Inferior parietal cortex (tissue), 1 donor: ENCODE measurements around the gene FGD6.
"Not testable (repeated sequence)": the region's sequence is repeated elsewhere in the genome, so short reads cannot be mapped to it uniquely, and the experiment has no call there.

Experiments used
- DNase-seq: peaks from one replicate; pipeline ENCODE4 v3.0.0-alpha.2; 2016; ENCODE audit errors: extremely low spot score

Gene FGD6

DNA sequence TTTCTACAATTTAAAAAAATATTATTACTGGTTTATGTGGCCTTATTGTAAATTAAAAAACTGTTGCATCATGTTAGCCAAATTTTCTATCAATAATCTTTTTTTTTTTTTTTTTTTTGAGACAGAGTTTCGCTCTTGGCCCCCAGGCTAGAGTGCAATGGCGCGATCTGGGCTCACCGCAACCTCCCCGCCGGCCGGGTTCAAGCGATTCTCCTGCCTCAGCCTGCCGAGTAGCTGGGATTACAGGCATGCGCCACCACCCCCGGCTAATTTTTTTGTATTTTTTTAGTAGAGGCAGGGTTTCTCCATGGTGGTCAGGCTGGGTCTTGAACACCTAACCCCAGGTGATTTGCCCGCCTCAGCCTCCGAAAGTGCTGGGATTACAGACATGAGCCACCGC is 16.9 kb upstream of the FGD6 start:
- not testable (repeated sequence) for DNase-seq

DNA sequence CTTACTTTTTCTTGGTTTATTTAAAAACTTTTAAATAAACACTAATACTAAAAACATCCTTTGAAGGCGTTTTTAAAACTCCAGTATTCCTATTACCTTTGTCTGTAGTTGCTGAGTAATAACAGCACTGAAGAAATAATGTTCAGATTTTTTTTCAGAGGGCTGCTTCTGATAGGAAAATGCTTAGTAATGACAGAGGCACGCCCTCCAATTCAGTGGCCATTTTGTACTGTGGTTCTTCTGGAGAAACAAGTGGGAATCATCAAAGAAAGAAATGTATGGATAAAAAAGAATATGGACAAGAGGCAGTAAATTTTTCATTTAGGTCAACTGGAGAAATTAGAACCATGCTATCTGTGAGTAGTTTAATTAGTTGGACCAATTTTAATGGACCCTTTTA is 13.9 kb upstream of the FGD6 start:
- no peak for DNase-seq

DNA sequence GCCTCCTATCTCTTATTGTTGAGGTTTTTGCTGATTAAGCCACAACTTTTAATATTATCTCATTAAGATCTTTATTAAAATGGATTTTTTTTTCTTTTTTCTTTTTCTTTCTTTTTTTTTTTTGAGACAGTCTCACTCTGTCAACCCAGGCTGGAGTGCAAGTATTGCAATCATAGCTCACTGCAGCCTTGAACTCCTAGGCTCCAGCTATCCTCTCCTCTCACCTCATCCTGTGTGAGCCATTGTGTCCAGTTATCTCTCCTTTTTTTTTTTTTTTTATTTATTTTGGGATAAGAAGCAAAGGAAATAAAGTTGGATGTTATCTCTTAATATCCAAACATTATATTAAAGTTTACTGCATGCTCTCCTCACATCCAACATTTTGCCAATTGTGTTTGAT is 13.0 kb upstream of the FGD6 start:
- no peak for DNase-seq

DNA sequence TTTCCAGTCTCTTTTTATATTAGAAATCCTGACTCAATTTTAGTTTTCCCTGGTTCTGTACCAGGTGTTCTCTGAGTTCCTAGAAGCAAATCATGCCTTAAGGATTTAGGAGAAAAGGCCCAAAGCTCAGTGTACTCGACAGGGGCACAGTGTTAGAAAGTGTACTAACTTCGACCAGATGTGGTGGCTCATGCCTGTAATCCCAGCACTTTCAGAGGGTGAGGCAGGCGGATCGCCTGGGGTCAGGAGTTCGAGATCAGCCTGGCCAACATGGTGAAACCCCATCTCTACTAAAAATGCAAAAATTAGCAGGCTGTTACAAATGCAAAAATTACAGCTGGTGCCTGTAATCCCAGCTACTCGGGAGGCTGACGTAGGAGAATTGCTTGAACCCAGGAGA is 12.4 kb upstream of the FGD6 start:
- no peak for DNase-seq

DNA sequence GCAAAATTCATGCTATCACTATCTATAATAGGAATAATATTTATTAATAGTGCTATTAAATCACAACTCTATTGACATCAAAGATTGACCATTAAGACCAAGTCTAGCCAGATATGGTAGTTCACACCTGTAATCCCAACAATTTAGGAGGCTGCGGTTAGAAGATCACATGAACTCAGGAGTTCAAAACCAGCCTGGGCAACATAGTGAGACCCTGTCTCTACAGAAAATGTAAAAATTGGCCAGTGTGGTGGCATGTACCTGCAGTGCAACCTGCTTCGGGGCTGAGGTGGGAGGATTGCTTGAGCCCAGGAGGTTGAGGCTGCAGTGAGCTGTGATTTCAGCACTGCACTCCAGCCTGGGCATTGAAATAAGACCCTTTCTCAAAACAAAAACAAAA is 11.3 kb upstream of the FGD6 start:
- no peak for DNase-seq

DNA sequence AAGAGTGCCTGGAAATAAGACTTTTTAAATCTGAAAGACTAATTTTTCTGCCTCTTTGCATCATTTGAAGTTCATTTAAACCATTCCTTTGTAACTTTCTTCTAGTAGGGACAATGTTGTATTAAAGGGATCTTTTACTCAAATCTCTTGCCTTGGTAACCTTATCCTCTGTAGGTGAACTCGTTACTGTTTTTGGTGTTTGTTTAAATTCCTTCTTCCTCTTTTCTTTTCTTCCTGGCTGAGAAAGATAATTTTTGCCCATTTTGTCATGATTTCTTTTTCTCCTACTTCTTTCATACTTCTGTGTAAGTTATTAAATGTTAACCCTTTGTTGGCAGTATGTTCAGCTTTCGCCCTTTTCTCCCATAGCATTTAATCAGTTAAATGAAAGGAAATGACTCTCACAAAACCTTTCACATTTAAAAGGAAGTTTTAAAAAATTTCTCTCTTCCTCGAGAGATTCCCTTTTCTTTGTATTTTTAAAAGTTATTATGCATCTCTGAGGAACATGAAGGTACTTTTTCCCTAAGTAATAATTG is 10.6 kb upstream of the FGD6 start:
- DNase-seq, result no peak

DNA sequence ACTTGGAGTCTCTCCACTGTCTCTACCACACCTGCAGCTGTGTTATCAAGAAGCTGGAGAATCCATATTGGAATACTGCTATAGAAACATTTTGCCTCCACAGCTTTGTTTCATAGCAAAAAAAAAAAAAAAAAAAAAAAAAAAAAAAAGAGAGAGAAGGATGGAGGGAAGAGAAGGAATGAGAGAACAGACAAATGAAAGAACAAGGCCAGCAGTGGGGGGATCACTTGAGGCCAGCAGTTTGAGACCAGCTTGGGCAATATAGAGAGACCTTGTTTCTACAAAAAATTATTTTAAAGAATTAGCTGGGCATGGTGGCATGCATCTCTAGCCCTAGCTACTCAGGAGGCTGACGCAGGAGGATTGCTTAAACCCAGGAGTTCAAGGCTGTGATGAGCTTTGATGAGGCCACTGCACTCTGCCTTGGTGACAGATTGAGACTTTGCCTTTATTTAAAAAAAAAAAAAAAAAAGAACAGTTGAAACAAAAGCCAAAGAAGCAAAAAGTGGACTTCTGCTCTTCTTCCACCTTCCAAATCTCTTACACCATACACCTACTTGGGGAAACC is 8.5 kb upstream of the FGD6 start:
- DNase-seq, result no peak

DNA sequence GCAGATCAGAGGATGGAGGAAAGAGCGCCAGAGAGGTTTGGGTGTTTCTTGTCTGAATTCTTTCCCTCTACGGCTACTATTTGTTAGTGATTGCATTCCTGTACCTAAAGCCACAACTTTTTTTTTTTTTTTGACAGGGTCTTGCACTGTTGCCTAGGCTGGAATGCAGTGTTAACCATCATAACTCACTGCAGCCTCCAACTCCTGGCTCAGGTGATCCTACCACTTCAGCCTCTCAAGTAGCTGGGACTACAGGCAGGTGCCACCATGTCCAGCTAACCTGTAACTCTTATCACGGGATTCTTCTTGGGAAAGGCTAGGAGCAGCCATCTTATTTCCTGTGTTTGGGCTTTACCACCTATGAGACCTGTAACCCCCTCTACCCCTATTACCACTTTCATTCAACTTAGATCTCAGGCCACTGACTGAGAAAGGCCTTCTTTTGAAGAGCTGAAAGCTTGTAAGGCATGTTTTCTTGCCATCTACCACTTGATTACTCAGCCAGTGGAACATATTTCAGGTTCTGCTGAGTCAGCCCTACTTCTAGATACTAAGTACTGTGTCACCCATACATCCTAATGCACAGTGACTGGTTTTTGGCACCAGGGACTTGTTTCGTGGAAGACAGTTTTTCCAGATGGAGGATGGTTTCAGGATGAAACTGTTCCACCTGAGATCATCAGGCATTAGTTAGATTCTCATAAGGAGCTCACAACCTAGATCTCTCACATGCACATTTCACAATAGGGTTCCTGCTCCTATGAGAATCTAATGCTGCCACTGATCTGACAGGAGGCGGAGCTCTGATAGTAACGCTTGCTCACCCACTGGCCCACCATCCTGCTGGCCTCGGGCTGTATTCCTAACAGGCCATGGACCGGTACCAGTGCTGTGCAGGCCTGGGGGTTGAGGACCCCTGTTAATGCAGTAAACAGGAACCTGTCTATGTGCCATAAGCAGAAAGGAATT is 7.2 kb upstream of the FGD6 start:
- no peak for DNase-seq

DNA sequence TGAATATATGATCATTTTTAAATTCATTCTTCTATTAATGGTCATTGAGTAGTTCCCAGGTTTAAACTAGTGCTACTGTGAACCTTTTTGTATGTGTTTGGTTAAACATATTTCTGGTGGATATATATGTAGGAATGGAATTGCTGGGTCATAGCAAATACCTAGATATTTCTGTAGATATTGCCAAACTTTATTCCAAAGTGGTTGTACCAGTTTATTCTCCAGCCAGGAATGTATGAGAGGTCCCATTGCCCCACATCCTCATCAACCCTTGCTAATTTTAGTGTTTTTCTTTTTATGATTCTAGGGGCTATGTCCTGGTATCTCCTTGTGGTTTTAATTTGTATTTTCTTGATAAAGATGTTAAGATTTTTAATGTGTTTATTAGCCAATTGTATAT is 3.5 kb upstream of the FGD6 start:
- DNase-seq, result no peak

DNA sequence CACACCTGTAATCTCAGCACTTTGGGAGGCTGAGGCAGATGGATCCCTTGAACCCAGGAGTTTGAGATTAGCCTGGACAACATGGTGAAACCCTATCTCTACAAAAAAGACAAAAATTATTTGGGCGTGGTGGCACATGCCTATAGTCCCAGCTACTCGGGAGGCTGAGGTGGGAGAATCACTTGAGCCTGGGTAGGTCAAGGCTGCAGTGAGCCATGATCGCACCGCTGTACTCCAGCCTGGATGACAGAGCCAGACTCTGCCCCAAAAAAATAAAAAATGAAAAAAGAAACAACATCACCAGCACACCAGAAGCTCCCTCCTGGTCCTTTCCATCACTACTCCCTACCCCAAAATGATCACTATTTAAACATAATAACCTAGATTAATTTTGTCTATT is 2.9 kb upstream of the FGD6 start:
- DNase-seq, result no peak

DNA sequence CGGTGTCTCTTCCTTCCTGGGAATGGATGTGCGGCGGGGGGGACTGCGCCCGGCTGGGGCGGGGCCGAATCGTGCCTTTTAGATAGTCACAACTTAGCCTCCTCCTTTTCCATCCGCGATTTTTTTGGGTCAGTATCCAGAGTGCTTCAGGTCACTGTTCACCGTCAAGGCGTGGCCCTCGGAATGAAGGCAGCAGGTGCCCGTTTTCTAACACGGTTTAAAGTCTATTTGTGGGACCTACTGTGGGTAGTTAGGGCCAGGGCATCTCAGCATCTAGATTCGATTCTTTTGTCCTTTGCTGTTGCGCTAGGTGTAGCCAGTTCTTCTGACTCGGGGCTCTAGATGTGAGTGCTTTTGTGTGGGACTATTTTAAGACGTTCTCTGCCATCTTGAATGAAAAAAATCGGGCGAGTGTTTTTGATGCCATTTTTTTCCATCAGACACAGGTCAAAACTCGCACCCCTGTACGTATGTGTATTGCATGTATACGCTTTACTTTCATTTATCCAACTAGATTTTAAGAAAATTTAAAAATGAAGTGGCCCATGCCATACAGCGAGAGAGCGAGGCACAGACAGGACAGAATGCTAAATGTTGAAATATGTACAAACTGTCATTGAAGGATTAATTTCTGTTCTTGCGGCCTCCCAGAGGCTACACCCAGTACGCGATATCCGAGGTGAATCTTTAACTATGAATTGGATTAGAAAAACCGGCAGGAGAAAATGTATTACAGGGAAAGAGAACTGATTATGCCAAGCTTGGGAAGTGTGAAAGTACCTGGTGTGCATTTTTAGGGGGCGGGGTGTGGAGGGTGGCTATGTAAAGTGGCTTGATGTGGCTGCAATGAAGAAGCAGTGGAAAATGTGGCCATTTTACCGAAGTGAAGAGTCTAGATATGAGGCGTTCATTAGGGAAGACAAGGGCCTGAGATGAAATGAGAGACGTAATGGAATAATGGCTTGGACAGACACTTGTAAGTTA is 1.2 kb upstream of the FGD6 start:
- DNase-seq, result peak; percentile 54

DNA sequence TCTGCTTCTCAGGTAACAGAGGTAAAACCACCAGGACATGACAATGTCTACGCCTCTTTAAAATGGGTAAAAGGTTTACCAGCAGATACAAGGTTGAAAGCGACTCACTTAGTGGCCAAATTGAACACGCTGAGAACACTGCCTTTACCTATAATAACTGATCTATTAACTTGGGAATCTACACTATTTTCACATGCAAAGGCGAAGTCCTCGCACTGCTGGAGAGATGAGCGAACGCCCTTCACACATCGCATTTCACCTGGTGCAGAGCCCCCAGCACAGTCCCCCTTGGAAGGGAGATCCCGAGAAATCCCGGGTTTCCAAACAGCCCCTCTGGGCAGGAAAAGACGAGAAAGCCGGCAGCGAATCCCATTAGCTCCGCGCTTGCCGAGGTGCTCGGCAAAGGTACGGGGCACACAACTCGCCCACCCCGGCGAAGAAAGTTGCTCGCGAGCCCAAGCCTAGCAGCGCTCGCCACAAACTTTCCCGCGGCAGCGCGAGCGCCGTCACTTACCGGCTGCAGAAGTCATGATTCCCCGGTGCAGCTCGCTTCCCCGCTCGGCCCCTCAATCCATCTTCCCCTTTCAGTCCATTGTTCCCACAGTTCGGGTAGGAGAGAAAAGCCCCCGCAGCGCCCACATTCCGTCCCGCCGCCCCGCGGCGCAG is 423 bp downstream of the FGD6 start:
- no peak for DNase-seq

DNA sequence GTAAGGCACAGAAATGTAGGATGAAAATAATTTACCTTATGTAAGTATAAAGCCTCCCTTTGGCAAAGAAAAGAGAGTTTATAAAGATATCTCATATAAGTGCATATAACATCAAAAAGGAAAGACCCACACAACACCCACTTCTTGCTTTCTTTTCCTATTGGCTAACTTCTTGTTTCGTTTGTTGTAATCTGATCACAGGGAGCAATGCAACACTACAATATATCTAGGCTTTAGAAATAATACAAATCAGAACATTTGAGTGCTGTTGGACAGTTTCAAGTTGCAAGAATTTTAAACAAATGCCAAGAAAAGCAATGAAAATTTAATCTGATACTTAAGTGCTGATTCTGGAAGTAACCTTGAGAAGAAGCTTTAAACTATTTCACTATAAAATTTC is 1.3 kb downstream of the FGD6 start:
- no peak for DNase-seq

DNA sequence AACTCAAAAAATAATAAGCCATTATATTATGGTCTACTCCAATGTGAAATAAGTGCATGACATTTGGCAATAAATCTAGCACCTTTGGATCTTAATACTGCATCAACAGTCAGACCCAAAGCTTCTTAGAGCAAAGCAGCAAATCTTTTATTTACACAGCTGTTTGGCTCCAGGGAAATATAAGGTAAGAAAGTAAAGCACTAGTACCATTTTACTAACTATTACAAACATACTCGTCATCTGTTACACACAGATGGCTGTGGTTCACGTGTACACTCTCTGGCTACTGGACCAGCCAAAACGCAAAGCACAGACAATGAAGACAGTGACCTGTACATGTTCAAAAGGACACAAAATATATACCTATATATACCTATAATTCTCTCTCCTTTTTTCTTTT is 2.8 kb downstream of the FGD6 start:
- DNase-seq, result no peak

DNA sequence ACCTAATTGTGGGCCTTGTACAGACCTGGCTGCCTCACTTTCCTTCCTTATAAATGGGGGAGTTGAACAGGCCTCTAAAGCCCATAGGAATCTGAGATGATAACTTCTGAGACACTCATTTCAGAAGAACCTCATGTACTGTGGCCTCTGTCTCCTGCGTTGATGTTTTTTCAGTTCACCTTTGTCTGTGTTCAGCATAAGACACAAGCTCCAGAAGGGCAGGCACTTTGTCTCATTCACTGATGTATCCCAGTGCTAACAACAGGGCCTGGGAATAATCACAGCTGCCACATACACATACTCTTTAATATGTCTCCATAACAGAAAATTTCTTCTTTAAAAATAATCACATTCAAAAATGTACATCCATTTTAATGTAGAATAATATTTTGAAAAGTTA is 3.3 kb downstream of the FGD6 start:
- DNase-seq, result no peak

DNA sequence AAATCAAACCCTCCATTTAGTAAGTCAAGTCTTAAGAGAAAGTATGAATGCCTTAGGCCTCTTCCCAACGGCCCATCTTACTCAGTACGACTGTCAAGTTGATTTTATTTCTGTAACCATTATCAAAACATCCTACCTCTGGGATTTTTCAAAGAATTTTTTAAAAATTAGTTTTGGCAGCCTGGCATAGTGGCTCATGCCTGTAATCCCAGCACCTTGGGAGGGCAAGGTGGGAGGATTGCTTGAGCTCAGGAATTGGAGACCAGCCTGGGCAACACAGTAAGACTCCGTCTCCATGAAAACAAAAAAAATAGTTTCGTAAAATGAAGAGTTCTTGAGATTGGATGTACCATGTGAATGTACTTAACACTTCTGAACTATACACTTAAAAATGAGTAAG is 4.1 kb downstream of the FGD6 start:
- DNase-seq, result no peak

DNA sequence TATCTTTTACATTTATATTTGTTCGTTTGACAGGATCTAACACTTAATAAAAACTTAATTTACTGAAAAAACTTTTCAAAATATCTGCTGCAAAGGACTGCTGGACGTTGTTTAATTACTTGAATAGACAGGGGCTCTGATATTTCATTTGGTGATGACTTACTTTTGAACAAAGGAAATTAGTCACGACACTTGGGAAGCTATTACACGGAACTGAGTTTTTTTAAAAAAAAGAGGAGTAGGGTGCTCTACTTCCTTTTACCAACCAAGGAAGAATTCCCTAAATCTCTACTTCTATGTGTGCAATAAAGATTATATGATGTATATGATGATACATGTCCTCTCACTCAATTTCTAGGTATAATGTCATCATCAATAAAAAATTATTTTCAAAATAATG is 4.7 kb downstream of the FGD6 start:
- no peak for DNase-seq

DNA sequence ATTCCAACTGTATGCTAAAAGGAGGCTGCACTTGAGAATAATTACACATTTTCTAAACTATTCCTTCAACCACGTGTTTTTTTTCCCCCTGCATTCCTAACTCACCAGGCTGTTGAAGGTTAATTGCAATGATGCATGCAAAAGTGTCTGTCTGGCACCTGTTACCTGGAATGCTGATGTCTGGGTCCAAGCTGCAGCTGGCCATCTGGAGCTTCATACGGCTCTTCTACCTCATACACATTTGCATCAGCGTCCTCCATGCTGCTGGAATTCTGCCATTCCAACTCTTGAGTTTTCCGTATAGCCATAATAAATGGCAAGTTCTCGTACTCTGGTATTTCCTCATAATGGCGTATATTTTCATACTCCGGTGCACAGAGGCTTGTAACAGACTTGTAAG is 8.6 kb downstream of the FGD6 start:
- DNase-seq, result no peak

DNA sequence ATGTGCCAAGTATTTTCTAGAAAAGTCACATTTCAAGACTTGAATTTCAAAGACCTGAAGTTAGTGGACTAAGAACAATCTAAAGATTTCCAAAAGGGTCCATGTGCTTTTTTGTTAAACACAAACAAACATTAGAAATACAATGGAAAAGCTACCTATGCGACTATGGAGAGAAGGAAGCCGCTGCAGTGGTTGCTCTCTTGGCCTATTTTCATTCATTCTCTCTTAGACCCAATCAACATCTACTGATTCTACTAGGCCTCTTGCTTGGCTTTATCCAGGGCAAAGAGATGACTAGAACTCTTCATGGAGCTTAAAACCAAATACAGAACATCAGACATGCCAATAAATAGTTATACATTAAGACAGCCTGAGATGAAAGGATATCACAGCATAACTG is 9.9 kb downstream of the FGD6 start:
- DNase-seq, result no peak

DNA sequence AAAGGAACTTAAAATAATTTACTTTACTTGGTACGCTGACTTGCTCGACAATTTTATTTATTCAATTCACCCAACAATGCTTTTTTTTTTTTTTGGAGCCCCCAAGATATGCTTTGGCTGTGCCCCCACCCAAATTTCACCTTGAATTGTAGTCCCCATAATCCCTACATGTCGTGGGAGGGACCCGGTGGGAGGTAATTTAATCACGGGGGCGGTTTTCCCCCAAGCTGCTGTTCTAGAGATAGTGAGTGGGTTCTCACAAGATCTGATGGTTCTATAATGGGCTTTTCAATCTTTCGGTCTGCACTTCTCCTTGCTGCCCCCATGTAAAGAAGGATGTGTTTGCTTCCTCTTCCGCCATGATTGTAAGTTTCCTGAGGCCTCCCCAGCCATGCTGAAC is 10.4 kb downstream of the FGD6 start:
- DNase-seq, result no peak

DNA sequence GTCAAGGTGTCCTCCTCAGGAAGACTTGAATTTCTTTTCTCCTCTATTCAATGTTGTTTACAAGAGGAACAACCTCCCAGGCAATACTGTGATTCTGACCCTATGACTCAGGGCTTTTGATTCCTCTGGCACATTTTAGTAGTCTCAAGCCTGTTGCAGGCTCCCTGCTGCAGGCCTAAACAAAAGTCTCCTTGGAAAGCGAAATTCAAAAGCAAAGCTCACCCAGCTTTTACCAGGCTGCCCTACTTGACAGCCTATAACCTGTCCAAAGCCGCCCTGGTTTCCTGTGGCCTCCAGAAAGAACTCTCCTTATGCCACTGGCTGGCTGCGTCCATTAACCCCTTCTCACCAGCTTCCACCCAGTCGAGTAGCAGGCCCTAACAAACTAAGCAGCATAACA is 11.6 kb downstream of the FGD6 start:
- DNase-seq, result peak; percentile 50
